IMR-90 (cell line): Measurements from ENCODE around the gene NDST1.

Source experiments
- CTCF ChIP-seq: conservative IDR thresholded peaks from 2 replicates; pipeline ENCODE4 v1.5.1; 2012; ENCODE audit warnings: mild to moderate bottlenecking, low read depth, low read length, improper control_type of control experiment
- MXI1 ChIP-seq: IDR thresholded peaks from 2 replicates; pipeline ENCODE4 v1.6.1; 2012; ENCODE audit warnings: low read depth, mild to moderate bottlenecking, low read length, moderate library complexity, borderline replicate concordance
- POLR2A ChIP-seq: IDR thresholded peaks from 2 replicates; pipeline ENCODE4 v1.6.1; 2012; ENCODE audit warnings: mild to moderate bottlenecking, low read depth, low read length
- RAD21 ChIP-seq: IDR thresholded peaks from 2 replicates; pipeline ENCODE4 v1.6.1; 2012; ENCODE audit warnings: low read length, improper control_type of control experiment
- RFX5 ChIP-seq: IDR thresholded peaks from 2 replicates; pipeline ENCODE4 v1.8.0; 2012; ENCODE audit warnings: low read depth, mild to moderate bottlenecking, low read length, moderate library complexity
- SMC3 ChIP-seq: fragments of 150-350 bp; IDR thresholded peaks from 2 replicates; pipeline ENCODE4 v1.6.1; 2016; ENCODE audit warnings: low read depth, mild to moderate bottlenecking, antibody characterized with exemption, low read length, moderate library complexity
- USF2 ChIP-seq: fragments of 150-350 bp; IDR thresholded peaks from 2 replicates; pipeline ENCODE4 v1.6.1; 2017; ENCODE audit warnings: mild to moderate bottlenecking, antibody characterized with exemption, low read length, low read depth

- no peak for TF ChIP-seq SMC3
- no peak for TF ChIP-seq CTCF
- no peak for TF ChIP-seq RFX5
- no peak for TF ChIP-seq POLR2A
- TF ChIP-seq RAD21: no peak
- no peak for TF ChIP-seq USF2
- no peak for TF ChIP-seq MXI1
Measured at GRCh38 chr5:150541895-150542294, 34.0 kb downstream of the NDST1 start.
